ENCODE data around the gene HOXC11. TPM values are rescaled to one million over a fixed set of nuclear protein-coding genes. Genes with fewer than 3 reads are reported as not detected.

Gene HOXC11
- polyA plus RNA-seq, 1 donor: 2.1 TPM

DNA sequence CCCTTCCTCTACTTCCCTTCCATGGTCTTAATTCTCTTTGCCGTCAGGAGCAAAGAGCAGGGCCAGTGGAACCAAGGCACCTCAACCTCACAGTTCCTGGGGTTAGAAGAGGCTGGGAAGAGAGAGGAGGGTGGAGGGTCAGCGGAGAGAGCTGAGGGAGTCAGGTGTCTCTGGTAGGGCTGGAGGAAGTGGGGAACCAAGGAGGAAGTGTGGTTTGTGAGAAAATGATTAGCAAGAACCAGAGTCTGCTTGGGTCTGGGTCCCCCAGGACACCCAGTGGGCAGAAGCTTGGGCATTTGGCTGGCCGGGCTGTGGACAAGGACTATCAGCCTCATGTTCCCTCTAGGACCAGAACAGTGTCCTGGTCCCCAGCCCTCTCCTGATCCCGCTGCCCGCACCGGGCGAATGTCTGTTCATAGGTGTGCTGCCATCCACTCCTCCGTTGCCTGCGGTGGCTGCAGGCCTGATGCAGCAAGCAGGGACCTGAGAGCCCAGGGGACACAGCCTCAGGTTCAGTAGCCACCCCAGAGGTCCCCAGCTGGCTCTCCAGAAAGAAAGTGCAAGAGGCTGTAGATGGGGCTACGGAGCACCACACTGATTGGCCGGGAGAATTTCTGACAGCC, 15.9 kb upstream of the HOXC11 start:
- DNase-seq: no peak

DNA sequence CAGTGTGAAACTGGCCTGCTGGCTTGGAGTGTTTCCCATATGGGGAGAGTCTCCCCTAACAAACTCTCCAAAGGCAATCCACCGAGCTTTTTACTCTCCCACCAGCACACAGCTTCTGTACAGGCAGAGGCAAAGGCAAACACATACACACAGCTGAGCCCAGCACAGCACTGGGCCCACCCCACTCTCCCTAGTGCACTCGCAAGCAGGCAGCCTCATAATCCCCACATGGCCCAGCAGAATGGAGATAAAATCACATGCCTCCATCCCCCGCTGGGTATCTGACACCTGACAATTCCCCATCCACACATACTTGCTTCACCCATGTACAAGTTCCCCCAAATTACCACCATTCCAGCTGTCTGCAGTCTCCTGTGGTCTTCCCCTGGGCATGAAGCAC, 14.8 kb upstream of the HOXC11 start:
- DNase-seq: no peak

DNA sequence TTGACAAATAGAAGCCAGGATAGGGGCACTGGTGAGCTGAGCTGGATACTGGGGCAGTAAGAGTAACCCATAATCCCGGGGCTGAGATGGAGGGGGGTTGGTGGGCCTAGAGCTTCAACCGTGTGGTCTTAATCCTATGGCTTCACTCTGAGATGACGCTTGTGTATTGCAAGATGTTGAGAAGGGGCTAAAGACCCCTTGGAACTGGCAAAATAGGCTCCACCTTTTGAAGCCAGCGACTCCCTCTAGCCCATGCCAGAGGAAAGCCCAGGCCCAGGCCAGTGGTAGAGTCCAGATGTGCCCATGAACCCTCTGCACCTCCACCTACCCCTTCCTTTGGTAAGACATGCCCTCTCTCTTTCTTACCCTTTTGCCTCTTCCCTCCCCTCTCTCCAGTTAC, 13.6 kb upstream of the HOXC11 start:
- DNase-seq: no peak

DNA sequence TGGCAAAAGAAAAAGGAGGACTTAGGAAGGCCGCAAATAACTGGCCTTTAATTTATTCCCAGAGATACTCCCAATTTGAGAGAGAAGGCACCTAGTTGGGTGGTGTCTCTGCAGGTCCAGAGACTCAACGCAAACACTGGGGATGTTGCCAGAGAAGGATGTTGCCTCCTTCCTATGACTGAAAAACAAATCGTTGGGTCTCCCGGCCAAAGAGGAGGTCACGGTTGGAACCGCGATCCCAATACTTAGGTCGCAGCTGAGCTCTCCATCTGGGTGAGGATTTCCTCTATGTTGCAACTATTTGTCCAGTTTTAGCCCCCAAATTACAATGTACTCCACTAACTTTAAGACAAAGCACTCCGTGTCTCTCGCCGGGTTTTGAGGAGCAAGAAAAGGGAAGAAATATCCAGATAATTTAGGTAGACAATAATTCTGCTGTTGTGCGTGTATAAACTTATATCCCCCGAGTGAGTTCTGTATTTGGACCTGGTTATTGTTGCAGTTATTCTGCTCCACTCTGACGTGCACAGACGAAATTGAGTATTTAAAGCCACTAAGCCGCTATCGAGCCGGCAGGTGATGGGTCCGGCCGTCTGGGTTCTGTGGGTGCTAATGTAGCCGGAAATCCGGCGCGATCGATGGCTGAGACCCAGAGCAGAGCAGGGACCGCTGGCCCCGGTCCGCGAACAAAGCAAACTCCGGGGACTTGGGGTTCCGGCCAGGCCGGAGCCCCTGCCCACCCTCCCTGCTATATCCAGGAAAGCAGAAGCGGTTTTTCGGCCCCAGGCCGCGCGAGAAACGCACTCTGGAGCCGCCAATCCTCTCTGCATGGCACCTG, 12.5 kb upstream of the HOXC11 start:
- no peak for DNase-seq

DNA sequence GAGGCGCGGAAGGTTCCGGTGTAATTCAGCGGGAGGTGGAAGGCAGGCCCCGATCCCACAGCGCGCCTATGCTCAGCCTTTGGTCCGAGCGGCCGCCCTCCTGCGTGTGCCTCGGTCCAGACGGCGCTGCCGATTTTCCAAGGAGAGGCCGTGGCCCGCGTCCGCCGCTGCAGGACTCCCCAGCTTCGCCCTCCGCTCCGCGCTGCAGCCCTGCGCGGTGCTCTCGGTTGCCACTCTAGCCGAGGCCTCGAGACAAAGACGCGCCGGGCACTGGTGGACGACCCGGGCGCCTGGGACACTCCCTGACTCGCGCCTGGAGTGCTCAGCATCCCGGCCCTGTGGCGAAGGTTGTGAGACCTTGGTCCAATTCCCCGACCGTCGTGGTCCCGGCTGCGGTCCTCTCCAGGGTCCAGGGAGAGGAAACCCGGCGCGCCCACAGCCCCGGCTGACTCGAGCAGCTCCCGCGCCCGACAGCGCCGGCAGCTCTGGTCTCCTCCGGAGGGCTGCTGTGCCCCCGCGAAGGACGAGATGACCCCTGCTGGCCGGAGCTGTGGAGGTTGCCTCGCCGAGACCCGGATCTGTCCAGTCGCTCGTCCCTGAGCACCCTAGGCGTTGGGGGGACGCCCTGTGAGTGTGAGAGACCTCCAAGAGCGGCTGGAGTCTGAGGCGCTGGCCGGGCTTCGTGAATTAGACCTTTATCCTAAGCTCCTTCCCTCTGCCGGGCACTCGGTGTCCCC, 11.7 kb upstream of the HOXC11 start:
- no peak for DNase-seq

DNA sequence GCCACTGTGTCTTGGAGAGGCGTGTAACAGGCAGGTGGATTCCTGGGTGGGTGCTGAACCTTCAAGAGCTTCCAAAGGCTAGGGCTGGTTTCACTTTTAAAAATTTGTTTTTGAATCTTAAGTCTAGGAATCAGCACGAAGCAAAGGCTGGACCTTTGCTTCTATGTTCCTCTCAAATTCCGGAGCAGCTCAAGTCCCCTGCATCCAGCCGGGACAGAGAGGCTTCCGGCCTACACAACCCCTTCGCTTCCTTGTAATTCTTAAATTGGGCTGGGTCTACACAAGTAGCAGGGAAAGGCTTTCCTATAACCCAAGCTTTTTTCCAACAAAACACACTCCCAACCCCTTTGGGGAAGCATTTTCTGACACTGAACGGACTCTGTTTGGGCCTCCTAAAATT, 9.9 kb upstream of the HOXC11 start:
- no peak for DNase-seq

DNA sequence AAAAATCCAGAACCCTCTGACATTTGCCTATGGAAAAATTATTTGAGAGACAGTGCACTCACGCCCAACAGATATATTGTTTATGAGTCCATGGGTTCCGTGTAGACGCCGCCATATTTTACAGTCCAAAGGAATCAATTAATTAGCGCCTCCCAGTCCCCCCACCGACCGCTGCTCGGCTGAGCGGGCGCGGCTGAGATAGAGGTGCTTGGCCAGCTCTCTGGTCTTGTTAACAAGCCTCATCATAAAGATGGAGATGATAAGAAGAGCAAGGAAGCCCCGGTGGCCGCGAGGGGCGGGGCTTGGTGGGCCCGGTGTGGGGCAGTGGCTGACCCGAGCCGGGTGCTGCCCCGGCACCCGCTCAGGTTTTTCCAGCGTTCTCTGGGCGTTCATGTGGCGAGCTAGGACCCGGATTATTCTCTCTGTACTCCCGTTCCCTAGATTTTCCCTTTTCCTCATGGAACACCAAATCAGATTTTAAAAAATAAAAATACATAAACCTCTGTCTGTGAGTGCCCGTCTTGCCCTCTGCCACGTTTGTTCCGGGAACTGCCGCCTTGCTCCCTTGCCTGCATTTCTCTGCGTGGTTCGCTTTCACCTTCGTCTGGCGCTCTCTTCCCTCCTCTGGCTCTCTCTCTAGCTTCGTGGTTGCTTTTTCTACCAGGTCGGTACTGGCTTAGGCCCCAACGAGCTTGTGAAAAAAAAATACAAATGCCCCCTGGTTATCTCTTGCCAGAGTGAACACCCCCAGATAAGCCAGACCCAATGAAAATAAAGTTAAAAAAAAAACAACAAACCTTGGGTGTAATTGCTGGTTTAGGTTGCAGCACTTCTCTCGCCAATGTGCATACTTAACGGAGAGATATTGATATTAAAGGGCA, 9.3 kb upstream of the HOXC11 start:
- DNase-seq: no peak

DNA sequence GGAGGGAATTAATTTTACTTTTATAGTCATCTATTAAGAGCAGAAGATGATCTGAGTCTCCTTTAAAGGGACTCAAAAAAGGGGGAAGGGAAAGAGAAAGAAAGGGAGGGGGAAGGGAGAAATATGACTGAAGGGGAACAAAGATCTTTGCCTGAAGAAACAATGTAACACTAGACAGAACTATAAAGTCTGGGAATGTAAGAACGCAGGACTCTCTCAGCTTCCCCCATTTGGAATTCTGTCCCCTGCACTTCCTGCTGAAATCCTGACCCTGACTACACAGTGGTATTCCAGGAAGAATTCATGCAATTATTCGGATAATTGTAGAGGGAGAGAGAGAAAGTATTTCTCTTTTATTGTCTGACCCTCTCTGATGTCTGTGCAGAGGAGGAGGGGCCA, 8.6 kb upstream of the HOXC11 start:
- no peak for DNase-seq

DNA sequence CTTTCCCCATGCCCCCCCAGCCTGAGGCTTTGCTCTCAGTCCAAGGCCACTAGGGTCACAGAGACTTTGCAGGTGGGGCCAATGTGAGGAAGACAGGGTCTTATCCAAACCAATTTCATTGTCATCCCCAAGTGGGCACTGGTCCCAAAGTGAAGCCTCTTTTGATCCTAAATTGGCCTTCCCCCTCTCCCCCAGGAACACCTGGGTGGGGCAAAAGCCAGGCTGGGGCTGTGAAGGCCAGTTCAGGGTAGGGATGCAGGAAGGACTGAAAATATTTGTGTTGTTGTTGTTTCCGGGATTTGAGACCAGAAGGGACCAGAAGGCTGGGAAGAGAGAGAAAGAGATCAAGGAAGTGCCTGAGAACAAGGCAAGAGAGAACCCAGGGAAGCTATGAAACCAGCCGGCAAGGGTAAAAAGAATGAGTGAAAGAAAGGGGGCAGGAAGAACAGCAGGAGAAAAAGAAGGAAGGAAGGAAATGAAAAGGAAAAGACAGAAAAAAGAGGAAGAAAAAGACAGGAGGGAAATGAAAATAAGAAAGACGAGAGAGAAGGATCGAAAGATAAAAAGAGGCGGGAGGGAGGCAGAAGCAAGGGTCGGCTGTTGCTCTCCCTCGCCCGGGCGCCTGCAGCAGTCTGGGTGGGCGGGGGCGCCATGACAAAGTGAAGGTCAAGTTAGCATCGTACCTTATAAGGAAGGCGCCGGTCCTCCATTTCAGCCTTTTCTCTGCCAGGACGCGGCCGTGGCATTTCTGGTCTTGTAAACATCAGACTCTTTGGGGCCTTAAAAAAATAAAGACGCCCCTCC, 7.4 kb upstream of the HOXC11 start:
- no peak for DNase-seq

DNA sequence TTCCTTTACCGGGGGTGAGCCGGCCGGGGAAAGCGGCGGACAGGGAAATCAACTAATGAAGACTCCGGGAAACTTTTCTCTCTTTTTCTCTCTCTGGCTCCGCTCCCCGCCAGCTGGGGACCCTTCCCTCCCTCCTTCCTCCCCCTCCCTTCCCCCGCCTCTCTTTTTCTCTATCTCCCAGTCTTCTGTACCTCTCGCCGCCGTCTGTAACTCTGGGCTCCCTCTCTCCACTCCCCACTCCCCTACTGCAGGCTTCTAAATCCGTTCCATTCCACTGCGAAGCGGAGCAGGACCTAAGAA, 6.9 kb upstream of the HOXC11 start:
- DNase-seq: no peak

DNA sequence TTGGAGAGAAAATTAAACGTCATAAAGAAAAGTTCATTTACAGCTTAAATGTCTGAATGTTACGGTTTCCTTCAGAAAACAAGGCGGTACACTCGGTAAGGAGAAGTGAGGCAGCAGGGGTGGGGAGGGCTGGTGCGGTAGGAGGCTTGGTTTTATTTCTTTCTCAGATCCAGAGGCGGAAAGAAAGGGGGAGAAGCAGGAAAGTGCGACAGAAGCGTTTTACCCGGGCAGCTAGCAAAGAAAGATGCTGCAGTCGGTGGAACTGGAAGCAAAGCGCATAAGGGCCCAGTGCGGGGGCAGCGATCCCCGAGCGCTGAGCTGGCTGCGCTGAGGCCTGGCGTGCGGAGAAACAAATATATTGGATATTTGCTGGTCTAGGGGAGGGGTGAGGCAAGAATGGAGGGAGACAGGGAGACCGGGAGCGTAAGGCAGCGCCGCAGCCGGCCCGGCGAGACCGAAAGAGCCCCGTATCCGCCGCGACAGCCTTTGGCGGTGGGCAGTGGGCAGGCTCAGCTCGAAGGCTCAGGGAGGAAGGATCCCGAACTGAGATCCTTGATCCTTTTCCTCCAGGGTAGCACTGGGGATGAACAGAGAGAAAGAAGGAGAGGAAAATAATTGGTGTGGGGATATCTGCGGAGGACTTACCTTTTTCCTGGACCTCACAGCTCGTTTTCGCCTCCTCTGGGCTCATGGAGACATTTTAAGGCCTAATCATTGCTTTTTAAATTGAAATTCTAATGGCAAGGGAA, 6.4 kb upstream of the HOXC11 start:
- DNase-seq: no peak

DNA sequence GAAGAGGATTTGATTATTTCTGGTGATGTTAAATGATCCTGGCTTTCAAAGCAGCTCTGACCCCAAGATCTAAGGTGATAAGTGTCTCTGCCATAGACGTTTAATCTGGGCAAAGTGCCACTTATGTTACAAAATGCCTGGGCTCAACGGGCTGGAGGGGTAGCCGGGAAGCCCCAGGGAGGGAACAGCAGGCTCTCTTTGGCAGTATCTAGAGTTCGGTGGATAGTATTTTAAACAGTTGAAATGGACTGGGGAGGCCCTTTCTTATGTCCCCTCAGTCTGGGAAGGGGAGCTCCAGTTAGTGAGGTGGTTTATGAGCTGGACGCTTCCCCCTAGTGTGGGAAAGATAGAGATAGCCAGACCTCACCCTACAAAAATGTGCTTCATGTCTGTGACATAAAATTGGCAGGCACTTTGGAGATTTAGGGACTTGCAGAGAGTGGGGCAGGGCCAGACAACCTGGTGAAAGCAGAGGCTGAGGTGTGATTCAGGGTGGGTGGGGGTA, 5.5 kb upstream of the HOXC11 start:
- DNase-seq: no peak

DNA sequence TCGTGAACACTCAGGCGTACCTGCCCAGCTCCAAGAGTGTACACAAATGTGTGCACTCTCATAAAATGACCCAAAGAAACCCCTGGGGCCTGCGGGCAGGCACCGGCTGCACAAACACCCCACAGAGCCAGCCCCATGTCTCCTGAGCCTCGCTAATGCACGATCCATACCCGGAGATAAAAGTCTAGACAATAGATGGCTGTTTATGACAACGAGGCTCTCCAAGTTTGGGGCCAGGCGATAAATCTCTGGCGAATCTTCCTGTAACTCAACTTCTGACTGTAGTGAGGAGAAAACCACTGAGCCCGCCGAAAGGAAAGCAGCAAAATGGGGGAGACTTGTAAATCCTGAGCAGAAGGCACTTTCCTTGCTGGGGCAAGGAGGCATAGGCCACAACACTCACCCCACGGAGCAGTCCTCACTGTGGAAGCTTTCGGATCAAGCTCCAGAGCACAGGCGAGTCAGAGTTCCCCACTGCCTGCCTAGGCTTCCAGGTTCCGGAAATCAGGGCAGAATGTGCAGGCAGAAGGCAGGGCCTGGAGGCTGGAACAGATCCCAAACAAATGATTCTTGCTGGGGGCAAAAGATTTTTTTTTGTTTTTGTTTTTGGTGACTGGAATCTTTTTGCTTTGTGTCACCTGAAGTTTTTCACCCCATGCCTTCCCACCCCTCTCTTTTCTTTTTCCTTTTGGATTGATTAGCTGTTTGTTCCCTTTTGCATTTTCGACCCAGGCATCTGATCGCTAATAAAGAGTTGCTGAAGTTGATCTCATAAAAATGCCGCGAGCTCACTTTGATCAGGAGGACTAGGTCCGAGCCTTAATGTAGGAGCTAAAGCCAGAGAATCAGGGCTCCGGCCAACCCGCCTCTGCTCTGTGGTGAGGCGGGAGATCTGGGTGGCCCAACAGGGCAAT, 4.5 kb upstream of the HOXC11 start:
- no peak for DNase-seq

DNA sequence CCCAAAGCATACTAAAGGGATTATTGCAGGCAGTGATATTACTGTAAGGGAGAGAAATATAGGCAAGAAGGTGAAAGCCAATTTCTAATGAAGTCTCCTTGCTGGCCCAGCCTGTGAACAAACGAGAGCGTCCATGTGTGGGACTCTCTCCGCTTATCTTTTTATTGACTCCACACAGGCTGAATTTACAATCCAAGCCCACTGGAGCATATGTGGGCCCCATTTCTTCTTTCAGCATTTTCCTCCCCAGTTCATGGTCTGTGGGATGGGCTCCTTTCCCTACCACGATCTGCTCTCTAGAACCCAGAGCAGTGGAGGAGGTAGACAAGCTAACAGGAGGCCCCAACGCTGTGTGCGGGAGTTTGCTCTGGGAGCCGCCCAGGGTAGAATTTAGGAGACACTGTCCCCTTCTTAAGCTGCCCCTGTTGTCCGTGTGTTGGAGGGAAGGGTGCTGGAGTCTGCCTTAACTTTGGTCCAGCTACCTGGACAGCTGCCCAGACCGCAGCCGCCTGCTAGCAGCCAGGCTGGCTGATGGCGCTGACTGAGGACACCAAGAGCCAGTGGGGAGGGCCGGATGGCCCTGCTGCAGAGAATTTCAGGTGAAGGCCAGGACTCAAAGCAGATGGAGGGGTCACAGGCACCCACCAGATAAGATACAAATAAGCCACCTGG, 3.2 kb upstream of the HOXC11 start:
- DNase-seq: no peak

DNA sequence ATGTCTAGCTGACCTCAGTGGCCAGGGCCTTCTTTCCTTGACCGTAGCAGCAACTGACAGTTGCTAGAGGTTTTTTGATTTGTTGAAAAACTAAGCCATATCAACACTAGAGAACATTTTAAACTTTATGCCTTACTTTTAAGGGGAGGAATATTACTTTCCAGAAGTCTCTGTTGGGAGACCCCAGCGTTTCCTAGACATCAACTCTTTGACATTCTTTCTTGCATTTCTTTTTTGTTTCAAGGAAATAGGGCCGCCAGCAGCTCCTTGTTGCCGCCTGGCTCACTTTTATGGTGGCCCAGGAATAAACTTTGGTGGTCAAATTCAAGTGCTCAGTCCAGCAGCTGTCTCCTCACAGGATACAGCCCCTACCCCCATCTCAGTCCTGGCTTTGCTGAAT, 2.5 kb upstream of the HOXC11 start:
- DNase-seq: no peak

DNA sequence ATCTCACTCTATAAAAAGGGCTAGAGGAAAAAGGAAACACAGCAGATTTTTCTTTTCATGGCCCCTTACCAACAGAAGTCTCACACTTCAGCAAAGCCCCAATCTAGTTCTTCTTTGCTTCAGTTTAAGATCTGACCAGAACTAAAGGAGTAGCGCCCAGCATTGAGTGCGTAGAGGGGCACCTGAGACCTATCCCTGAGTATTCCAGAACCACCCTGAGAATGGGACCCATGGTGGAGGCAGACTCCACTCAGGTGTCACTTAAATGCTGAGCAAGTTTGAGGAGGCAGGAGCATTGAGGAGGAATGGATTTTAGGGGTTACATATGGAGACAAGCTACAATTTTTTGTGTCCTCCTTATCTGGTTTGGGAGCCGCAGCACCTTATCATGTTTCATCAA, 1.8 kb upstream of the HOXC11 start:
- DNase-seq: no peak

DNA sequence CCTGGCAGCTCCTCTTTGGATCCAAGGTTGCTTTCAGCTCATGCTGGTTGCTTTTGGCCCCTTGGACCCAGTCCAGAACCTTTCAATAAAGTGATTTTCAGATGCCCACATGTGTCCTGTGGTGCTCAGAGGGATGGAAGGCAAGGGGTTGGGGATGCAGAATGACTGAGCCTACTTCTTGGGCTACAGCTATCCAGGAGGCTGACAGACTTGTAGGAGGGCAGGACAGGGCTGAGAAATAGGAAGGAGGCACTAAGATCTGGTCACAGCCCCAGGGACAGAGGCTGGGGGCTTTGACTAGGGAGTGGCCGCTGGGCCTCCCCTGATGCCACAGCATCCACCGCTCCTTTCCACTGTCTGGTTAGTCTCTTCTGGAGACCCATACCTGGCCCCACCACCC, 1.2 kb upstream of the HOXC11 start:
- DNase-seq: no peak

DNA sequence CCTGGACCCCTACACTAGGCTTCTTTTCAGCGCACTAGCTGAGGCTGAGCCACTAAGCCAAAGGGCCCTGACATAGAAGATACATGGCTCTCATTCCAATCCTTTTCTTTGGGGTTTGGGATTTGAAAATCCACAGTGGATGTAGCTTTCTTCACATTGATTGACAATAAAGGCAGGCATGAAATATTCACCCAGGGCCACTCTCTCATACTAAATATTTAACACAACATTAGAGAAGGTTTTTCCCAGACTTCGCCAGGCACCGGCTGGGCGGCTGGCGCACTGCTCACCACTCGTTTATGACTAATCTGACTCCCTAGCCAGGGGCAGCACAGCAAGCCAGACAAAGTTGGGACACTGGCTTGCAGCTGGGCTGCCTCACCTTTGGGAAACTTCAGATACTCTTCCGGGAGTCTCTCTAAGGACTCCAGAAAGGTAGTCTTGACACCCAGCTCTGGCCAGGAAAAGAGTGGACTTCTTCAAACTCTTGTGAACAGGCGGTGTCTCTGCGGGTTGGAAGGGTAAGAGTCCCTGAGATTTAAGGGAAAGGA, 699 bp upstream of the HOXC11 start:
- no peak for DNase-seq

Measured in left kidney (tissue), 2 donors.